GM12878 (cell line): ENCODE measurements around the gene MAP4K4. TPM values are rescaled to one million over a fixed set of nuclear protein-coding genes. Genes with fewer than 3 reads are reported as not detected.

Experiments used
- ATAC-seq: fragments of 200-7000 bp; cut with Tn5 transposase; 3 replicates; pipeline ENCODE4 v1.9.1; 2020; ENCODE audit warnings: mild to moderate bottlenecking, moderate library complexity
- BruUV-seq: library from RNA; stranded (reverse); fragments of 400-500 nt; replicated peaks from 2 replicates; lab custom pipeline; 2021; lab: Mats Ljungman, UMichigan
- CTCF ChIA-PET: fragments of 300-600 bp; sonication (Branson Sonifier 250); formaldehyde crosslinking; extraction: SDS; loops from one replicate; lab custom pipeline; 2021; ENCODE audit warnings: inconsistent platforms; lab: Yijun Ruan, JAX
- POLR2A ChIA-PET: fragments of 350-600 bp; formaldehyde crosslinking; extraction: SDS; loops from one replicate; lab custom pipeline; 2021; ENCODE audit warnings: inconsistent platforms; lab: Charles Lee
- RAD21 ChIA-PET: fragments of 300-600 bp; sonication (Branson Sonifier 250); formaldehyde crosslinking; loops from one replicate; lab custom pipeline; 2023; ENCODE audit warnings: antibody characterized with exemption; ENCODE audit not compliant: unreplicated experiment; lab: Charles Lee
- SMC1A ChIA-PET: fragments of 300-600 bp; sonication (Branson Sonifier 250); formaldehyde crosslinking; loops from one replicate; lab custom pipeline; 2023; ENCODE audit not compliant: unreplicated experiment, uncharacterized antibody; lab: Charles Lee
- DNase-seq: peaks from one replicate; pipeline ENCODE4 v3.0.0-alpha.2; 2011; ENCODE audit warnings: low read depth, low spot score
- FAIRE-seq: peaks from 3 replicates; lab custom pipeline; 2011; peaks lifted over from hg19 to GRCh38; lab: Jason Lieb, UNC
- H2AFZ ChIP-seq: 2 replicates; pipeline ENCODE4 v1.6.0; 2011; ENCODE audit warnings: low read depth, low read length, control low read depth; ENCODE audit not compliant: control insufficient read depth
- H3K27ac ChIP-seq: 2 replicates; pipeline ENCODE4 v1.5.1; 2011; ENCODE audit warnings: control low read depth; ENCODE audit not compliant: control insufficient read depth, insufficient read depth
- H3K27me3 ChIP-seq, 2 experiments: replicated peaks in 1 of 2; 2 replicates each; pipeline versions ENCODE4 v1.6.0 to v1.6.1; 2011; ENCODE audit warnings: low read length in 1 of 2; ENCODE audit not compliant: control insufficient read depth in 2 of 2, insufficient read depth in 2 of 2
- H3K36me3 ChIP-seq, 2 experiments: 2 replicates each; pipeline ENCODE4 v1.5.1; 2011; ENCODE audit warnings: low read length in 1 of 2; ENCODE audit not compliant: control insufficient read depth in 2 of 2, insufficient read depth in 2 of 2
- H3K4me1 ChIP-seq: 2 replicates; pipeline ENCODE4 v1.6.1; 2011; ENCODE audit warnings: mild to moderate bottlenecking, low read length, moderate library complexity, mixed read lengths; ENCODE audit not compliant: control insufficient read depth, insufficient read depth
- H3K4me2 ChIP-seq: 2 replicates; pipeline ENCODE4 v1.6.0; 2011; ENCODE audit warnings: control low read depth; ENCODE audit not compliant: control insufficient read depth, insufficient read depth
- H3K4me3 ChIP-seq: fragments of 200-600 bp; sonication (generic); 2 replicates; pipeline ENCODE4 v1.5.1; 2016
- H3K79me2 ChIP-seq: 2 replicates; pipeline ENCODE4 v1.6.0; 2011; ENCODE audit warnings: low read length; ENCODE audit not compliant: control insufficient read depth, insufficient read depth
- H3K9ac ChIP-seq: 2 replicates; pipeline ENCODE4 v1.8.0; 2011; ENCODE audit warnings: low read length, control low read depth, mixed read lengths; ENCODE audit not compliant: control insufficient read depth, insufficient read depth
- H3K9me3 ChIP-seq: replicated peaks from 3 replicates; pipeline ENCODE4 v1.5.1; 2011; ENCODE audit warnings: mild to moderate bottlenecking, low read length; ENCODE audit not compliant: control insufficient read depth, insufficient read depth
- H4K20me1 ChIP-seq: 2 replicates; pipeline ENCODE4 v1.6.0; 2011; ENCODE audit not compliant: control insufficient read depth, insufficient read depth
- BCL3 ChIP-seq: IDR thresholded peaks from 2 replicates; pipeline ENCODE4 v1.6.1; 2011; ENCODE audit warnings: borderline replicate concordance, low read depth, mild to moderate bottlenecking, moderate library complexity, low read length; ENCODE audit not compliant: insufficient read depth, poor library complexity, severe bottlenecking
- CHD2 ChIP-seq: IDR thresholded peaks from 2 replicates; pipeline ENCODE4 v1.6.1; 2011; ENCODE audit warnings: low read depth, low read length, improper control_type of control experiment, borderline replicate concordance
- DPF2 ChIP-seq: fragments of 450-650 bp; IDR thresholded peaks from 2 replicates; pipeline ENCODE4 v1.6.1; 2017; ENCODE audit warnings: mild to moderate bottlenecking
- EGR1 ChIP-seq, 2 experiments: IDR thresholded peaks; 1 replicate in 1 of 2; 2 replicates in 1 of 2; pipeline ENCODE4 v1.6.1; 2011 to 2012; ENCODE audit warnings: low read depth in 2 of 2, low read length in 2 of 2, borderline replicate concordance in 1 of 2, mild to moderate bottlenecking in 1 of 2, moderate library complexity in 1 of 2
- HDGF ChIP-seq: fragments of 450-650 bp; IDR thresholded peaks from 2 replicates; pipeline ENCODE4 v1.6.1; 2016; ENCODE audit warnings: antibody characterized with exemption
- JUND ChIP-seq: IDR thresholded peaks from 2 replicates; pipeline ENCODE4 v1.6.1; 2012; ENCODE audit warnings: low read depth, mild to moderate bottlenecking, low read length, improper control_type of control experiment, moderate library complexity
- MEF2A ChIP-seq: IDR thresholded peaks from 2 replicates; pipeline ENCODE4 v1.6.1; 2011; ENCODE audit warnings: low read depth, mild to moderate bottlenecking, low read length, moderate library complexity; ENCODE audit not compliant: insufficient read depth
- MEF2B ChIP-seq: fragments of 450-650 bp; IDR thresholded peaks from 2 replicates; pipeline ENCODE4 v1.6.1; 2018; ENCODE audit warnings: mild to moderate bottlenecking, moderate library complexity; ENCODE audit not compliant: partially characterized antibody, poor library complexity, severe bottlenecking
- POLR2AphosphoS2 ChIP-seq: IDR thresholded peaks from 2 replicates; pipeline ENCODE4 v1.6.1; 2011; ENCODE audit warnings: low read depth, mild to moderate bottlenecking, low read length, improper control_type of control experiment, moderate library complexity
- SMARCA5 ChIP-seq: fragments of 450-650 bp; IDR thresholded peaks from 2 replicates; pipeline ENCODE4 v1.6.1; 2017; ENCODE audit warnings: mild to moderate bottlenecking
- SPI1 ChIP-seq: IDR thresholded peaks from 2 replicates; pipeline ENCODE4 v1.6.1; 2011; ENCODE audit warnings: low read depth, mild to moderate bottlenecking, low read length, moderate library complexity, borderline replicate concordance; ENCODE audit not compliant: insufficient read depth
- WGBS: methylation state at CpG from one replicate; pipeline ENCODE4 v1.1.6; 2016; ENCODE audit warnings: low lambda C conversion rate; ENCODE audit not compliant: insufficient replicate concordance, insufficient coverage; ENCODE audit errors: missing lambda C conversion rate; 5-methylcytosine and 5-hydroxymethylcytosine counted together
- in situ Hi-C: fragments of 300-500 bp; cut with MboI; formaldehyde crosslinking; loops from 9 replicates; pipeline ENCODE4 v1.14.3; 2018; ENCODE audit warnings: mixed read lengths
- intact Hi-C: fragments of 100-400 bp; cut with micrococcal nuclease; formaldehyde crosslinking; loops from one replicate; pipeline ENCODE4 v1.14.2; 2022; ENCODE audit not compliant: unreplicated experiment
- polyA plus RNA-seq, 11 experiments: library from polyadenylated mRNA; depleted of rRNA in 4 of 11; unstranded in 6 of 11; stranded (reverse) in 5 of 11; fragments of >200 nt; fragmentation: Nextera tagmentation in 4 of 11; fragmentation: Illumina TruSeq in 1 of 11; extraction: Ambion mirVana in 4 of 11; extraction: Trizol in 1 of 11; gene quantifications; 1 replicate in 1 of 11; 2 replicates in 10 of 11; pipeline versions ENCODE4 v1.2.1 to v1.2.3, GENCODE V29; 2011 to 2016; ENCODE audit warnings: inconsistent platforms in 2 of 11, missing spikeins in 2 of 11, low read depth in 1 of 11
- total RNA-seq, 4 experiments: library from RNA; depleted of rRNA in 3 of 4; stranded (reverse); fragments of >200 nt in 3 of 4; fragmentation: Illumina TruSeq in 1 of 4; extraction: Trizol in 1 of 4; gene quantifications; 2 replicates each; pipeline versions ENCODE4 v1.2.1 to v1.2.3, GENCODE V29; 2013 to 2021
- TF ChIP-seq, protein P1 (sequence below): fragments of 450-650 bp; IDR thresholded peaks from 2 replicates; pipeline ENCODE4 v1.6.1; 2016; ENCODE audit warnings: mild to moderate bottlenecking, moderate library complexity, borderline replicate concordance

MAP4K4 gene
- total and polyA plus RNA-seq, 10 of the 15 experiments (the other 5 are each of a cell fraction or from before 2014, with no cell fraction given), result 1.9 to 50.4 (median 9.7) TPM

- H3K4me2 ChIP-seq, result no peak overlapping the region
- RAD21 ChIA-PET, result interaction anchor here (0.6 to 1.0 kb wide), 2 partner anchors 371 to 1474 kb away, joined by 3 read pairs; no protein-coding TSS in a partner anchor
- intact Hi-C loops, result no loop called here
- TF ChIP-seq CHD2, result no peak
- TF ChIP-seq SPI1, result no peak
- no peak for TF ChIP-seq EGR1 (IDR thresholded peaks at IDR 0.05; ENCODE audit: borderline replicate concordance in 1 of 2, low read depth in 2 of 2, low read length in 2 of 2)
- TF ChIP-seq JUND, result no peak
- no peaks in the 10 kb centered on the region for H3K27me3 ChIP-seq
- no peaks in the 10 kb centered on the region for H3K79me2 ChIP-seq
- no peak overlapping the region for H3K27ac ChIP-seq
- in situ Hi-C loops, result no loop called here
- no peaks in the 10 kb centered on the region for H3K4me1 ChIP-seq
- H3K9me3 ChIP-seq, result no peaks in the 10 kb centered on the region
- peaks cover 0 to 2% of the 10 kb centered on the region in 2 experiments; a peak in 2 of 4 replicates for H3K36me3 ChIP-seq
- FAIRE-seq (no peak), DNase-seq (no peak), ATAC-seq (no peak)
- POLR2A ChIA-PET, result no interaction called here
- CTCF ChIA-PET, result interaction anchor here (1.1 to 1.8 kb wide), 3 partner anchors 11 to 98 kb away, joined by 3 to 9 read pairs (median 4); no protein-coding TSS in a partner anchor
- BruUV-seq, result no TSS peak
- H2AFZ ChIP-seq, result no peak overlapping the region
- SMC1A ChIA-PET, result interaction anchor here (0.5 to 1.0 kb wide), 3 partner anchors 15 to 477 kb away, joined by 3 to 4 read pairs (median 3); no protein-coding TSS in a partner anchor
- H4K20me1 ChIP-seq, result no peaks in the 10 kb centered on the region
- no peak overlapping the region for H3K9ac ChIP-seq
- 48% methylated on average over 5 of the region's 5 CpGs for WGBS
- no peak overlapping the region for H3K4me3 ChIP-seq
Measured at GRCh38 chr2:101868525-101868924, 171.0 kb downstream of the MAP4K4 start.

- H3K36me3 ChIP-seq, result peaks cover 0 to 2% of the 10 kb centered on the region in 2 experiments; a peak in 2 of 4 replicates
- in situ Hi-C loops (no loop called here), intact Hi-C loops (no loop called here)
- no TSS peak for BruUV-seq
- ATAC-seq, result no peak
- CTCF ChIA-PET, result no interaction called here
- RAD21 ChIA-PET, result no interaction called here
- POLR2A ChIA-PET, result no interaction called here
- WGBS, result 85% methylated on average over 15 of the region's 15 CpGs
- H3K9me3 ChIP-seq, result no peaks in the 10 kb centered on the region
- H3K9ac ChIP-seq, result no peak overlapping the region
- DNase-seq, result no peak
- no peak for FAIRE-seq
- H3K4me1 ChIP-seq, result no peaks in the 10 kb centered on the region
- H4K20me1 ChIP-seq, result no peaks in the 10 kb centered on the region
- H2AFZ ChIP-seq, result no peak overlapping the region
- no peaks in the 10 kb centered on the region for H3K79me2 ChIP-seq
- SMC1A ChIA-PET, result no interaction called here
- H3K27ac ChIP-seq, result no peak overlapping the region
- no peaks in the 10 kb centered on the region for H3K27me3 ChIP-seq
- no peak overlapping the region for H3K4me2 ChIP-seq
- no peak overlapping the region for H3K4me3 ChIP-seq
- no peak for TF ChIP-seq BCL3
- TF ChIP-seq SMARCA5, result no peak
- TF ChIP-seq MEF2B, result no peak
- no peak for TF ChIP-seq MEF2A
- no peak for TF ChIP-seq DPF2
- TF ChIP-seq POLR2AphosphoS2, result no peak
- TF ChIP-seq, protein P1, sequence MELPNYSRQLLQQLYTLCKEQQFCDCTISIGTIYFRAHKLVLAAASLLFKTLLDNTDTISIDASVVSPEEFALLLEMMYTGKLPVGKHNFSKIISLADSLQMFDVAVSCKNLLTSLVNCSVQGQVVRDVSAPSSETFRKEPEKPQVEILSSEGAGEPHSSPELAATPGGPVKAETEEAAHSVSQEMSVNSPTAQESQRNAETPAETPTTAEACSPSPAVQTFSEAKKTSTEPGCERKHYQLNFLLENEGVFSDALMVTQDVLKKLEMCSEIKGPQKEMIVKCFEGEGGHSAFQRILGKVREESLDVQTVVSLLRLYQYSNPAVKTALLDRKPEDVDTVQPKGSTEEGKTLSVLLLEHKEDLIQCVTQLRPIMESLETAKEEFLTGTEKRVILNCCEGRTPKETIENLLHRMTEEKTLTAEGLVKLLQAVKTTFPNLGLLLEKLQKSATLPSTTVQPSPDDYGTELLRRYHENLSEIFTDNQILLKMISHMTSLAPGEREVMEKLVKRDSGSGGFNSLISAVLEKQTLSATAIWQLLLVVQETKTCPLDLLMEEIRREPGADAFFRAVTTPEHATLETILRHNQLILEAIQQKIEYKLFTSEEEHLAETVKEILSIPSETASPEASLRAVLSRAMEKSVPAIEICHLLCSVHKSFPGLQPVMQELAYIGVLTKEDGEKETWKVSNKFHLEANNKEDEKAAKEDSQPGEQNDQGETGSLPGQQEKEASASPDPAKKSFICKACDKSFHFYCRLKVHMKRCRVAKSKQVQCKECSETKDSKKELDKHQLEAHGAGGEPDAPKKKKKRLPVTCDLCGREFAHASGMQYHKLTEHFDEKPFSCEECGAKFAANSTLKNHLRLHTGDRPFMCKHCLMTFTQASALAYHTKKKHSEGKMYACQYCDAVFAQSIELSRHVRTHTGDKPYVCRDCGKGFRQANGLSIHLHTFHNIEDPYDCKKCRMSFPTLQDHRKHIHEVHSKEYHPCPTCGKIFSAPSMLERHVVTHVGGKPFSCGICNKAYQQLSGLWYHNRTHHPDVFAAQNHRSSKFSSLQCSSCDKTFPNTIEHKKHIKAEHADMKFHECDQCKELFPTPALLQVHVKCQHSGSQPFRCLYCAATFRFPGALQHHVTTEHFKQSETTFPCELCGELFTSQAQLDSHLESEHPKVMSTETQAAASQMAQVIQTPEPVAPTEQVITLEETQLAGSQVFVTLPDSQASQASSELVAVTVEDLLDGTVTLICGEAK, result no peak
- TF ChIP-seq HDGF, result no peak
Measured at GRCh38 chr2:101869527-101869926, 172.0 kb downstream of the MAP4K4 start.
